HG03354 (cell line): Measurements from ENCODE around the gene GLB1L.

Source experiments
- ATAC-seq: cut with Tn5 transposase; IDR thresholded peaks from one replicate; pipeline ENCODE4 v1.9.1; 2021; ENCODE audit warnings: mild to moderate bottlenecking; ENCODE audit not compliant: unreplicated experiment, poor library complexity, severe bottlenecking

GLB1L gene

DNA sequence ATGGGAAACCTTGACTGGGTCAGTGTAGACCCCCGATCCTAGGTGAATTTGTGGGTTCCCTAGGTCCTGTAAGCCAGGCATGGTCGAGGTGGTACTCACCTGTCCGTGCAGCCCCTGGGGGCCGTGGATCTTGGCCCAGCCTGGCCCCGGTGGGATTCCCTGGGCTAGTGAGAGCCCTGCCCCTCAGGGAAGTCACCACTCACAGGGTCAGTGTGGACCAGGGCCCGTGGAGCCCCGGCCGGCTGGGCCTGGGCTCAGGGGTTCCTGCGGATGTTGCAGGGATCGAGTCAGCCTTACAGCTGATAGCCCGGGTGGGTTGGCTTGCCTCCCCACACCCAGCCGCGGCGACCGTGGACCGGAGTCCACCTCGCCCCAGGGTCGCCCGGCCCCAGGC, 16.3 kb downstream of the GLB1L start:
- ATAC-seq = no peak

DNA sequence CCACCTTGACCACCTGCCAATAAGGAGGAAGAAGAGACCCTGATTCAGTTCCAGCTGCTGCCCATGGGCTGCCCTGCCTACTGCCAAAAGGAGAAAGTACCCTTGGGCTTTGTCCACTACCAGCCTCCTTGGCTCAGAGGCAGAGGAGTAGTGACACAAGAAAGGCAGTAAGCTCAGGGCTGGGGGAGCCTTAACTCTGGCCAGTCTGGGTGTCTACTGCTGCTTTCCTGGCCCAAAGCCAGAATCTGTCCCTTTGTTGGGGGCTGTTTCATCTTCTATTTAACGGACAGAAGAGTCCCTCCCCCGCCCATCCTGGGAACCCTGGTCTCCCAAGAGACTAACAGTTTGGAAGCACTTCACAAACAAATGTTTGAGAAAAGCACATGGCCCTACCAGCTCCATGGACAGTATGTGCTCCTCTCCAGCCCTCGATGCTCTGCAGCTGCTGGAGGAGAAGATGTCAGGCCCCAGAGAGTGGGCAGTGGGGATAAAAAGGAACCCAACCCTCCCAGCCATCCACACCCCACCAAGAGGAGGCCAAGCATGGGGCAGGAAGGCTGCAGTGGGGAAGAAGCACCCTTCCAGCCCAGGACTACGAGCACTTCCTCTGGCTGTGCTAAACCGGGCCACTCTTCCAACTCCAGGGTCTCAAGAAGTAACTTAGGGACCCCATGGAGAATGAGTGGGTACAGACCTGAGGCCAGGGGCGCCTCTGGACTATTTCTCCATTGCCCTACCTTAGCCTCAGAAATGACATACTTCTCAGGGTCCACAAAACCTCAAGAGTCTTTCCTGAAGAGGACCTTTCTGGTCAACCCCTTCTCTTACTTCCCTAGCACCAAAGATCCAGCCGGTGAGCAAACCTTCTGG, 17.0 kb downstream of the GLB1L start:
- no peak for ATAC-seq

DNA sequence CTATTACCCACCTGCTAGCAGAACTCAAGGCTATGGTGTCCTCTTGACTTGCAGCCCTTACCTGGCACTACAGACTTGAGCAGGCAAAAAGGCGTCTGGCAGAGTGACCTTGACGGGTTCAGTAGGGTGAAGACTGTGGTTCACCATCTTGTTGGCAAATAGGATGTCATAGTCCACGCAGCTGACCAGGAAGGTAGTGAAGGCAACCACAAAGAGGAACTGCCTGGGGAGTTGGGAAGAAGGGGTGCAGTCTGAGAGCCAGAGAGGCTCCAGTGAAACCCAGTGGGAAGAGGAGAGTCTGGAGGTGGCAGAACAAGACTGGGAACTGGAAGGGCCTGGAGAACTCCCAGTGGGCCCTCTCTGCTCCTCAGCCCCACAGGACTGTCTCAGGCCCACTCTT, 19.9 kb downstream of the GLB1L start:
- no peak for ATAC-seq

DNA sequence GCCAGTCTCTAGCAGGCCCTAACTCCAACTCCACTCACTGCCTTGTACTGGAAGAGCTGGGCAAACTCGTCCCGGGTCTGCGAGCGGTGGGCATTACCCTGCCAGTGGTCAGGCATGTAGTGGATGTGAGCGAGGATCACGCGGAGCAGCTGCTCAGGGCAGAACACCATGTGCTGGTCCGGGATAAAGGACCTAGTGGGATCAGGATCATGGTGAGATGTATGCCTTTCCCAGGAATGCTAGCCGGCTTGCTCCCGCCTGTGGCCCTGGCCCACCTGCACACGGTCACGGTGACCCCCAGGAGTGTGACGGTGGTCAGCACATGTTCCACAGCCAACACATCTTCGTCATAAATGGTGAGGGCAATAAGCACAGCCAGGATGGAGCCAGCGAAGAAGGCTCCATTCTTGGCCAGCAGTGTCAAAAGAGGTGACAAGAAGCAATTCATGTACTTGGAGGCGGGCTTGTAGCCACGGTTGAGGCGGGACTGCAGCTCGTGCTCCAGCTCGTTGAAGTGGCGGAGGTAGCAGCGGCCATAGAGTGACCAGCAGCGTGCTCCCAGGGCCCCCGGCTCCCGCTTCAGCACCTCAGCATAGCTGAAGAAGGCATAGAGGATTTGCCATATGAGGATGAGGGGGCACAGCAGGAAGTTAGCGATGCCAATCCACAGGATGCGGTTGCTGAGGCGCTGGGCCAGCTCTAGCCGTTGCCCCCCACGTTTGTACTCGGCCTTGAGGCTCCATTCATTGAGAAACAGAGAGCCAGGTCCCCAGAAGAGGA, 21.2 kb downstream of the GLB1L start:
- no peak for ATAC-seq

DNA sequence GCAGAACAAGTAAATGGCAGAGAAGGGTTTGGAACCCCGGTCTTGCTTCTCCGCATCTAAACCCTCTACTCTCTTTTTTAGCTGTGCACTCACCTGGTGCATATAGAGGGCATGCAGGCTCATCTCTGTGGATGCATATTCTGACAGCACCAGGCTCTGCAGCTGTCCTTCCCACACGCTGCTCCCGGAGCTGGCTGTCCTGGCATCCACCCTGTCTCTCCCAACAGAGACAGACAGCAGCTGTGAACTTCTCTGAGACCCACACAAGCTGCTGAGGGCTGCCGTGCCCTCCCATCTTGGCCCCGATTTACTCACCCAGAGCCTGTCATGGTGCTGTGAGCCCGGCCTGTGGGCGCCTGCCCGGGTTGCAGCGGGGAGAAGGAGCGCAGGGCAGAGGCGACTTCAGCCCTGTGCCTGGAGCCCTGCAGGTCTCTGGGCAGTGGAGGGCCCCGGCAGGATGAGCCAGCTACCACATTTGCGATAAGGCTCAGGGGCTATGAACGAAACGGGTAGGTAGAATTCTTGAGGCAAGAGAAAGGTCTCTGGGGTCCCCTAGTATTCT, 23.2 kb downstream of the GLB1L start:
- ATAC-seq = no peak

DNA sequence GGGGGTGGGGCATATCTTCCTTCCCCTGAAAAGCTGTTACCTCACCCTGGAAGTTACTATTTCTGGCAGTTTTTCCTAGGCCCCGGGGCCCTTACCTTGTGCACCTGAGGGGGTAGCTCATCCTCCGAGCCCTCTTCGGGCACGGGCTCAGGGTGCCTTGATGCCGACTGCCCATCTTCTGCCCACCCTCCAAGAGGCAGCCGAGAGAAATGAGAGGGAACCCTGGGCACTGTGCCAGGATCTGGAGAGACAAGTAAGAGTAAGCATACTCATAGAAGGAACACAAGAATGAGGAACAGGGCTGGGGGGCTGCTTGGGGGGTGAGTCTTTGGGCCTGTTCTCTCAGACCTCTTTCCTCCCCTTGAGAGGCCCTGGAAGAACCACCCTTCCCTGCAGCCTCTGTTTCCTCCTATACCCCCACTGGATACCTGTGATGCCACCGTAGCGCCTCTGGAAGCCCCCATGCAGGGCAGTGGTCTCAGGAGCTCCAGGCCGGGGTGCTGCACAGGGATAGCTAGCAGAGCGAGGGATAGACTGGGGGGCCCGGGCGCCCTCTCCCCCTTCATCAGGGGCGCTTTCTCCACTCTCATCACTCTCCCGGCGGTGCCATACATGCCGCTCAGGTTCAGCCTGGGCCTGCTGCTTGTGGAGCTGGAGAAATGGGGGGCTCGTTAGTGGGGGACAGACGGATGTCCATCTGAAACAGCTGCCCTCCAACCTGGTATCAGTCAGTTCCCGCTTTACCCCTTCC, 24.4 kb downstream of the GLB1L start:
- ATAC-seq = no peak

DNA sequence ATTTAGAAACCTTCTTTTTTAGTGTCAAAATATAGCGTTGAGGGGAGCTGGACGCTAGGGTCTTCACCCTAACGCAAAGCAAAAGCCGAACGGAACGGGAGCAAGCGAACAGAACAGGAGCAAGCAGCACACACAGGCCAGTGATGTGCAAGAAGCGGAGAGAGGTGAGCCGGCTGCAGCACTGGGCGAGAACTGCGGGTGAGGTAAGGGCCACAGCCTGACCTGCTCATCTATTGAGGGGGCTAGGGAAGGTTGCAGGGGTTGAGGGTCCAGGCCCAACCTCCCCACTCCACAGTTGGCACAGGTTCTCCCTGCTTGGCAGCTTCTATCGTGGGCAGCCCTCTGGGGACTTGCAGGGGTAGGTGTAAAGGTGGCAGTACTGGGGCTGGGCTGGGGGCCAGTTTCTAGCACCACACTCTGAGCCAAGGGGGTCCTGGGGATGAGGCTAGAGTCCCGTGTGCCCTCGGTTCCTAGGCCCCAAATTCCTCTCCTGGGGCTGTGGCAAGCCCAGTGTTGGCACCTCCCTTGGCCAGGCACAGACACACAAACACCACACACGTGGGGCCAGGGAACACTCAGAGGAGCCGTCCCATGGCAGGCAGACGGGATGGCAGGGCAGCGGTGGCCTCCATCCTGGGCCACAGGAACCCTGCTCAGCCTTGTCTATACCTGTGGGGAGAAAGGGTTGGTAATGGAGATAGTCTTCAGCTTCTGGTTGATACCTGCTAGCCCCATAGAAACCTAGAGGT, 25.3 kb downstream of the GLB1L start:
- ATAC-seq = no peak

DNA sequence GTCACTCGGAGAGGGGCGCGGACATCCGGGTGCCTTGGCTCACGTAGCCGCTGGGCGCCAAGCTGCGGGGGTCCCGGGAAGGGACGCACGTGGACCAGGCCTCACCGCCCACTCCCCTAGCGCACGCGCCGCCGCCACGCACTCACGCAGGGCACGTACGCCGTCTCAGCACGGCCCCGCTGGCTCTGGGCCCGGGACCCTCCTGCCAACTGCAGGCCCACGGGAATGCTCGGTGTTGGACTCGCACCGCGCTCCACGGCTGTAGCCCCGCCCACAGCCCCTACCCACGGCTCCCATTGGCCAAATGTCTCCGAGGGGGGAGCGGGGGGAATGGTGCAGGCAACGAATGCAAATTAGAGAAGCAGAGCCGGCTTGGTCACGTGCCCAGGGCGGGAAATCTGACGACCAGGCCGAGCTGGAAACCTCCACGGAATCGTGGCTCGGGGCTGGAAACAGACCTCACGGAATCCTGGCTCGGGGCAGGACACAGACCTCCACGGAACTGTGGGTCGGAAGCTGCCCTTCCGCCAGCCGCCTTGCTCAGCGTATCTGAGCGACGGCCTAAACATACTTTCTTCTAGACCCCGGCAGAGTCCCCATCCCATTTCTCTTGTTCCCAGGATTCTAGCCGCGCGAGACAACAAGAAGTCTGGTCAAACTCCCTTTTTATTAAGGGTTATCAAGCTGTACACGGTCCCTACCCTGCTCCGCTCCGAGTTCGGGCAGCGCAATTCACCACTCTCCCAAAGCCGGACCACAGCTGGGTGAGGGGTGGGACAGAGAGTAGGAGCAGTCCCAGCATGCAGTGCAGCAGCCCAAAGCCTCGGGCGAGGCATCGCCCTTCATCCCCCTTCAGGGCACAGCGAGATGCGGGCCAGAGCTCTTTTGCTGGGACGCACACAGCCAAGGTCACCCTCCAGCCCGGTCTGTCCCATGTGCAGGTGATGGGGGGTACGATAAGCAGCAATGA, 26.2 kb downstream of the GLB1L start, which contains the start of gene ABCB6:
ABCB6 (minus strand) TSS at position 227 of the 970 bp plus-strand sequence. CDS start 285 bp downstream, outside the sequence.
- peak; percentile 87 for ATAC-seq

DNA sequence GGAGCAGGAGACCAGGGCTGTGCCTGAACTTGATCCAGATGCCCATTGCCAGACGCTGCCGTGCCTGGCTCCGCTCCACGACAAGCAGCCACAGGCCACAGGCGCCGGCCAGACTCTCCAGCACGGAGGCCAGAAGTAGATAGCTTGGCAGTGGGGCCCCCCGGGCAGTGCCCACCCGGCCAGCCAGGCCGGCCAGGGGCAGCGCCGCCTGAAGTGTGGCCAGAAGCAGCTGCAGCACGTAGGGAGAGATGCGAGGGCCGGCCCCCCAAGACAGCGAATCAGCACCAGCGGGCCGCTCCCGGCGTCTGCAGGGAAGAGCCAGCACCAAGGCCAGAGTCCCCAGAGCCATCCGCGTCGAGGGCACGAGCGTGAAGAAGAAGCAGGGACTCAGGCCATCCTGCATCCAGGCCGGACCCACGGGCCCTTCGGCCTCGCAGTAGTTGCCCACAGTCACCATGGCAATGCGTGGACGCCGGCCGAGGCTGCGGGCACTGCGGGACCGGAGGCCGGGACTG, 27.0 kb downstream of the GLB1L start:
- ATAC-seq = peak; percentile 38

DNA sequence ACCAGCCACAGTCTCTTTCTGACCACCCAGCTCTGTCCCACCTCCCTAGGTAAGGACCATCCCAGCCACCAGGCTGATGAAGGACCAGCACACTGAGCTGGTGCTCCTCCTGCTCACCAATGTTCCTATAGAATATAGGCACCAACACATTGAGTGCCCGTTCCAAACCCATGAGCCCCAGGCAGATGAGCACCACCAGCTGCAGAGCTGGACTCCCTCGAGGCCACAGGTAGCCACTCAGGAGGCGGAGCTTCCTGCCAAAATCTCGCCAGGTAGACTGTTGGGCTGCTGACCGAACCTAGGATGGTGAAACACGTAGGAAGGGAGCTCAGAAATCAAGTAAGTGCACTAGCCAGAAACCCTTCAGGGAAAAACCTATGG, 28.7 kb downstream of the GLB1L start:
- no peak for ATAC-seq

DNA sequence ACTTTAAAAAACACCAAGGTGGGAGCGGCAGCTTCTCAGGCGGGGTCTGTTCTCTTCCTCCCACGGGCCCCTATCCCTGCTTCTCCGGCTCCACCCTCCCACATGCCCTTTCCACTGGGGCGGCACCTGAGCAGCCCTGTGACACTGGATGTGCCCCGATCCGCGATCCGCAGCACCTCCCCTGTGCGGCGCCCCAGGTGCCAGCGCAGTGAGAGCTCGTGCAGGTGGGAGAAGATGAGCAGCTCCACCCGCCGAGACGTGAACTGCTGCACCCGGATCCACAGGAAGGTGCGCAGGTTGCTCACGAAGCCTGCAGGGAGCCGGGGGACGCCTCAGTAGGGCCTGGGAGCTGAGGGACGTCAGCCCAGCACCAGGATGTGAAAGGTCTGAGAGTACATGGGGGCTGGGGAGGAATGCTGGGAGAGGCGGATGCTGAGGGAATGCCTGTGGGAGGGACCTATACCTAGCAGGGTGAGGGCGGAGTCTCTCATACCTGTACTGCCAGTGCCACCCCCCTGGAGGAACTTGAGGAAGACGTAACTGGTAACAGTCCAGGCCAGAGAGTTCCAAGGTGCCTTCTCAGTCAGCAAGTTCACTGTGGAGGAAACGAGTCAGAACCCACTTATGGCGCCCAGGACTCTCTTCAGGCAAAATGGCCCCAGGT, 29.2 kb downstream of the GLB1L start:
- ATAC-seq = no peak

DNA sequence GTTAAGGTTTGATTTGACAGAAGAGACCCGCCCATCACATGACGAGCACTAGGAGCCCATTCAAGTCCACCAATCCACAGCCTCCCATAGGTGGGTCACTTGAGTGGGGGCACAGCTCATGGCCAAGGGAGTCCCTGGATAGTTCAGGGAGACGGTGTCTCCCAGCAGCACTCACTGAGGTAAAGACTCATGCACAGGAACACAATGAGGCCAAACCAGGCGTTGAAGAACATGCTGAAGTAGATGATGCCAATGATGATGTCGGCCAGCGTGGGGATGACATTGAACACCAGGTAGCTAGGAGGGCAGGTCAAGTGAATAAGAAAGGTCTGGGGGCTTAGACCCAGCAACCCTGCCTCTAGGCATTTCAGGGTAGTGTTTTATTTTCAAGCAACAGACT, 30.5 kb downstream of the GLB1L start:
- ATAC-seq = no peak

DNA sequence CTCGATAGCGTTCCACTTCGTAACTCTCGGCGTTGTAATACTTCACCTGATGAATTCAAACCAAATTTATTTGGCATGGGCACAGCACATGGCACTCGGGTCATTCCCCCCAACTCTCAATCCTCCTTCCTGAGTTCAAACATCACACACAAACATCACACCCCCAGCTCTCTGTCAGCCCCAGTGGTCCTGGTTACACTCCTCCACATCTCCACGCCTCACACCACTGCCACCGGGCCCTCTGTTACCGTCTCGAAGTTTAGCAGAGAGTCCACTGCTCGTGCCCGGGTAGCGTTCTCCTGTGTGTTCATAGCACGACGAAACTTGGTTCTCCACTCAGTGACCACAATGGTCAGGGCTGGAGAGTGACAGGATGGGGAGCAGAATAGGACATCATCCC, 31.1 kb downstream of the GLB1L start:
- no peak for ATAC-seq

DNA sequence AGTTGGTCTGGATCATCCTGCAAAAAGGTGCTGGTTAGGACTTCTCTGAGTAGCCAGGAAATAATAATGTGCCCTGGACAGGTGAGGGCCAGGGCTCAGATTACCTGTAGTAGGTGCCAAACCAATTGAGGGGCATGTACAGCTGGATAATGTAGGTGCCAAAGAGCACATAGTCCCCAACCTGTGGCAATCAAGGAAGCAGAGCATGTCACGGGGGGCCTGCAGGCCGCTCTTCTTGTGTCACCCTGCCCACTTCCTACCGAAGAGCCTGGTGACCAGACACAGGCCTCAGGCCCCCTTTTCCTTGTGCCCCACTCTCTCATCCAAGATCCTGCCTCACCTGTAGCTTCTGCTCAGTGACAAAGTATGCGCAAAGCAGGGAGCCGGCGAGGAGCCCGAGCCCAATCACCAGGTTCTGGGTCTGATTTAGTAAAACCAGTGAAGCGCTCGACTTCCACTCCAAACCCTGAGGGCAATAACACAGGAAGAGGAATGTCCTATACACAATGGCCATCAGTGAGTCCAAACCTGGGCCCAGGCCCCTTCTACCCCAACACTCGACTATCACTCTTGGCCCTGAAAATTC, 31.7 kb downstream of the GLB1L start:
- ATAC-seq = no peak

DNA sequence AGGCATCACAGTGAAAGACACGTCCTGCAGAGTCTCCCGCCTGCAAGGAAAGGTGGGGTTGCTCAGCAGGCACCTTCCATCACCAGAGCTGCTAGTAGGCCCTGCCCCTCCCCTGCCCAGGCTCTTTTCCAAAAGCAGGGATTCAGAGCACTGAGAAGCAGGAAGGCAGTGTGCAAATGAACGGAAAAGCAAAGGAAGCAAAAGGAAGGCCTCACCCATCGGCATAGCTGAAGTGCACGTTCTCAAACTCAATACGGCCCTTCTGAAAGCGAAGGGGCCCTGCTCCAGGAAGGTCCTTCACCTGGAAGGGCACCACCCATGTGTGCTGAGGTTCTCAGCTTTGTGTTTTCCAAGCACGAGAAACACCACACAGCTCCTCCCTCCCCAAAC, 32.2 kb downstream of the GLB1L start:
- no peak for ATAC-seq

DNA sequence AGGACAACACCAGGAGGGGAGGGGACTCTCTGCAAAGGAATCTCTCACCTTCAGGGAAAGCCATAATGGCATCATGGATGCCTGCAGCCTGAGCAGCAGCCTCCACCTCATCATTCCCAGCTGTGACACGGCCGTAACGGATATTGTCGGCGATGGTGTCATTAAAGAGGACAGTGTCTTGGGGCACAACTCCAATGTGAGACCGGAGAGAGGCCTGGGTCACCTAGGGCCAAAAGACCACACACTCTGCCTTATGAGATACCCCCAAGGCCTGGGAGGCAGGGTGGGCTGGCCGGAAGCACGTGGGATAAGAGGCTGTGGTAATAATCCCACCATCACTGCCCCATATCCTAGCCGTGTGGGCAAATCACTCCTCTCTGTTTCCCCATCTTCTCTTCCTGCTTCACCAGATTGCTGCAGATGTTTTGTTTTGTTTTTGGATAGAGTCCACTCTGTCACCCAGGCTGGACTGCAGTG, 34.3 kb downstream of the GLB1L start:
- no peak for ATAC-seq
